Stimulated activated CD4-positive, alpha-beta T cell treated with anti-CD3 and anti-CD28 coated beads, Interleukin-15, amount 100 ng/mL, for 48 hours (primary cell): ENCODE results near the gene WNT2.
"Not testable (repeated sequence)": the region's sequence is repeated elsewhere in the genome, so short reads cannot be mapped to it uniquely, and the experiment has no call there.

Experiments used
- DNase-seq, 2 donors: peaks; one replicate each; pipeline ENCODE4 v3.0.0-alpha.2; 2020; ENCODE audit warnings: low read depth in 2 of 2

Gene WNT2

GRCh38 chr7:117308891-117309290, 14.0 kb downstream of the WNT2 start:
- DNase-seq = no peak

- no peak for DNase-seq
Observed at GRCh38 chr7:117302396-117302795, 20.5 kb downstream of the WNT2 start.

GRCh38 chr7:117300506-117300905, 22.4 kb downstream of the WNT2 start:
- not testable (repeated sequence) for DNase-seq

GRCh38 chr7:117297606-117298005, 25.3 kb downstream of the WNT2 start:
- DNase-seq = no peak

GRCh38 chr7:117296066-117296465, 26.8 kb downstream of the WNT2 start:
- no peak for DNase-seq

- DNase-seq = no peak
Observed at GRCh38 chr7:117285826-117286225, 37.0 kb downstream of the WNT2 start.

- no peak for DNase-seq
Observed at GRCh38 chr7:117284692-117285091, 38.2 kb downstream of the WNT2 start.

- DNase-seq = no peak
Observed at GRCh38 chr7:117283779-117284178, 39.1 kb downstream of the WNT2 start.

- DNase-seq = no peak
Observed at GRCh38 chr7:117283371-117283770, 39.5 kb downstream of the WNT2 start.

GRCh38 chr7:117282239-117282812, 40.5 kb downstream of the WNT2 start:
- DNase-seq = no peak

GRCh38 chr7:117281562-117281961, 41.3 kb downstream of the WNT2 start:
- no peak for DNase-seq

- no peak for DNase-seq
Observed at GRCh38 chr7:117279931-117280557, 42.8 kb downstream of the WNT2 start.

- no peak for DNase-seq
Observed at GRCh38 chr7:117279203-117279602, 43.7 kb downstream of the WNT2 start.

GRCh38 chr7:117278040-117278439, 44.8 kb downstream of the WNT2 start:
- no peak for DNase-seq

- no peak for DNase-seq
Observed at GRCh38 chr7:117277576-117277975, 45.3 kb downstream of the WNT2 start.

GRCh38 chr7:117274951-117275350, 47.9 kb downstream of the WNT2 start:
- no peak for DNase-seq

GRCh38 chr7:117273814-117274225, 49.0 kb downstream of the WNT2 start:
- DNase-seq = no peak

GRCh38 chr7:117273325-117273724, 49.5 kb downstream of the WNT2 start:
- DNase-seq = no peak

- DNase-seq = no peak
Observed at GRCh38 chr7:117272017-117272759, 50.7 kb downstream of the WNT2 start.

GRCh38 chr7:117271566-117271965, 51.3 kb downstream of the WNT2 start:
- DNase-seq = no peak

- no peak for DNase-seq
Observed at GRCh38 chr7:117270371-117270770, 52.5 kb downstream of the WNT2 start.

- no peak for DNase-seq
Observed at GRCh38 chr7:117269886-117270285, 53.0 kb downstream of the WNT2 start.

GRCh38 chr7:117269417-117269816, 53.4 kb downstream of the WNT2 start:
- no peak for DNase-seq
